Activated CD8-positive, alpha-beta memory T cell treated with anti-CD3 and anti-CD28 coated beads, Interleukin-2, amount 10 ng/mL, durations not matched to agents 7 days and 5 days (primary cell): ENCODE data around the gene RBM7. TPM values are rescaled to one million over a fixed set of nuclear protein-coding genes. Genes with fewer than 3 reads are reported as not detected.
A peak's percentile ranks its signal among the peaks of the same experiment; 100 is the strongest.

Experiments
- ATAC-seq: fragments of 150-1000 bp; cut with Tn5 transposase; one replicate; pipeline ENCODE4 v1.10.0; 2021; ENCODE audit warnings: moderate library complexity
- CTCF ChIA-PET: fragments of 350-600 bp; sonication (Branson Sonifier 250); formaldehyde crosslinking; loops from one replicate; lab custom pipeline; 2021; ENCODE audit warnings: antibody characterized with exemption; lab: Charles Lee
- DNase-seq: peaks from one replicate; pipeline ENCODE4 v3.0.0-alpha.2; 2020
- H3K27ac Mint-ChIP-seq: one replicate; pipeline ENCODE4 v1.8.0; 2021; ENCODE audit warnings: mild to moderate bottlenecking, mixed read lengths
- H3K27me3 Mint-ChIP-seq: one replicate; pipeline ENCODE4 v1.8.0; 2021; ENCODE audit warnings: mixed read lengths
- H3K36me3 Mint-ChIP-seq: one replicate; pipeline ENCODE4 v1.8.0; 2021; ENCODE audit warnings: mild to moderate bottlenecking, mixed read lengths
- H3K4me1 Mint-ChIP-seq: one replicate; pipeline ENCODE4 v1.8.0; 2021; ENCODE audit warnings: mixed read lengths
- H3K4me3 Mint-ChIP-seq: one replicate; pipeline ENCODE4 v1.8.0; 2021; ENCODE audit warnings: mild to moderate bottlenecking, moderate library complexity, mixed read lengths
- H3K9me3 Mint-ChIP-seq: one replicate; pipeline ENCODE4 v1.8.0; 2022; ENCODE audit warnings: low read depth, mixed read lengths
- total RNA-seq, 2 experiments: library from RNA; stranded (reverse); gene quantifications; one replicate each; pipeline ENCODE4 v1.2.3, GENCODE V29; 2021

RBM7 gene
- total RNA-seq: 10 to 100 TPM; 32.8 to 38.0 TPM

- Mint-ChIP-seq H3K9me3 (no peaks in the 10 kb centered on the region), H3K27ac (peak within 1 kb of the TSS; percentile 99), H3K4me3 (peak within 1 kb of the TSS; percentile 94), H3K36me3 (peaks cover 43% of the 10 kb centered on the region), H3K27me3 (no peaks in the 10 kb centered on the region), H3K4me1 (peaks cover 43% of the 10 kb centered on the region)
- ATAC-seq: peak; percentile 92
- CTCF ChIA-PET: interaction anchor here (1.0 kb wide), 1 partner anchor 39 kb away, joined by 4 read pairs; the partner anchor contains the start of gene REXO2
- peak; percentile 99 for DNase-seq
Measured at GRCh38 chr11:114400216-114400914, at the start of gene RBM7, which contains the start of gene C11orf71. RBM7 (plus strand) TSS chr11:114400666; CDS start chr11:114400672, 6 bp downstream. C11orf71 (minus strand) TSS chr11:114400511; CDS start chr11:114400331, 180 bp downstream.

- no peak for DNase-seq
- no peaks in the 10 kb centered on the region for H3K36me3 Mint-ChIP-seq
- peaks cover 3% of the 10 kb centered on the region for H3K4me1 Mint-ChIP-seq
Measured at GRCh38 chr11:114353443-114353842, 47.0 kb upstream of the RBM7 start.

GRCh38 chr11:114354076-114354475, 46.4 kb upstream of the RBM7 start:
- CTCF ChIA-PET: no interaction called here
- H3K4me3 Mint-ChIP-seq: no peak overlapping the region

More at GRCh38 chr11:114353443-114353842, 47.0 kb upstream of the RBM7 start:
- no peaks in the 10 kb centered on the region for H3K9me3 Mint-ChIP-seq
- H3K27ac Mint-ChIP-seq: no peak overlapping the region
- no peak for ATAC-seq
- CTCF ChIA-PET: no interaction called here
- peaks cover 9% of the 10 kb centered on the region for H3K27me3 Mint-ChIP-seq
- H3K4me3 Mint-ChIP-seq: no peak overlapping the region

GRCh38 chr11:114358716-114359115, 41.8 kb upstream of the RBM7 start:
- Mint-ChIP-seq H3K27ac (no peak overlapping the region), H3K27me3 (peaks cover 30% of the 10 kb centered on the region), H3K36me3 (no peaks in the 10 kb centered on the region)

More at GRCh38 chr11:114354076-114354475, 46.4 kb upstream of the RBM7 start:
- Mint-ChIP-seq H3K36me3 (no peaks in the 10 kb centered on the region), H3K9me3 (no peaks in the 10 kb centered on the region), H3K4me1 (peaks cover 3% of the 10 kb centered on the region), H3K27ac (no peak overlapping the region), H3K27me3 (peaks cover 13% of the 10 kb centered on the region)
- no peak for ATAC-seq
- DNase-seq: no peak

GRCh38 chr11:114359342-114359741, 41.1 kb upstream of the RBM7 start:
- Mint-ChIP-seq H3K27ac (no peak overlapping the region), H3K9me3 (no peaks in the 10 kb centered on the region), H3K36me3 (no peaks in the 10 kb centered on the region), H3K27me3 (peaks cover 35% of the 10 kb centered on the region), H3K4me3 (no peak overlapping the region), H3K4me1 (no peaks in the 10 kb centered on the region)
- ATAC-seq (no peak), DNase-seq (no peak)
- CTCF ChIA-PET: no interaction called here

More at GRCh38 chr11:114358716-114359115, 41.8 kb upstream of the RBM7 start:
- Mint-ChIP-seq H3K4me1 (no peaks in the 10 kb centered on the region), H3K9me3 (no peaks in the 10 kb centered on the region), H3K4me3 (no peak overlapping the region)
- no peak for DNase-seq
- ATAC-seq: no peak
- CTCF ChIA-PET: no interaction called here

- DNase-seq: no peak
- no peak overlapping the region for H3K27ac Mint-ChIP-seq
- no peaks in the 10 kb centered on the region for H3K36me3 Mint-ChIP-seq
- peaks cover 35% of the 10 kb centered on the region for H3K27me3 Mint-ChIP-seq
- no peaks in the 10 kb centered on the region for H3K4me1 Mint-ChIP-seq
- no peak for ATAC-seq
- H3K4me3 Mint-ChIP-seq: no peak overlapping the region
- CTCF ChIA-PET: interaction anchor here (1.0 kb wide), 1 partner anchor 9 kb away, joined by 4 read pairs; no protein-coding TSS in a partner anchor
- no peaks in the 10 kb centered on the region for H3K9me3 Mint-ChIP-seq
Measured at GRCh38 chr11:114362326-114362725, 38.1 kb upstream of the RBM7 start.

GRCh38 chr11:114362958-114363357, 37.5 kb upstream of the RBM7 start:
- CTCF ChIA-PET: no interaction called here
- no peak for ATAC-seq

GRCh38 chr11:114366331-114367243, 33.9 kb upstream of the RBM7 start:
- Mint-ChIP-seq H3K27ac (no peak overlapping the region), H3K4me3 (no peak overlapping the region), H3K36me3 (no peaks in the 10 kb centered on the region), H3K27me3 (peaks cover 10% of the 10 kb centered on the region), H3K9me3 (no peaks in the 10 kb centered on the region), H3K4me1 (no peaks in the 10 kb centered on the region)
- CTCF ChIA-PET: no interaction called here
- DNase-seq (no peak), ATAC-seq (no peak)

More at GRCh38 chr11:114362958-114363357, 37.5 kb upstream of the RBM7 start:
- no peak for DNase-seq
- Mint-ChIP-seq H3K4me1 (no peaks in the 10 kb centered on the region), H3K27me3 (peaks cover 30% of the 10 kb centered on the region), H3K4me3 (no peak overlapping the region), H3K36me3 (no peaks in the 10 kb centered on the region), H3K9me3 (no peaks in the 10 kb centered on the region), H3K27ac (no peak overlapping the region)

- Mint-ChIP-seq H3K27me3 (peaks cover 14% of the 10 kb centered on the region), H3K4me3 (no peak overlapping the region), H3K4me1 (no peaks in the 10 kb centered on the region), H3K9me3 (no peaks in the 10 kb centered on the region), H3K27ac (no peak overlapping the region), H3K36me3 (no peaks in the 10 kb centered on the region)
- no peak for DNase-seq
- ATAC-seq: no peak
- CTCF ChIA-PET: interaction anchor here (1.2 kb wide), 1 partner anchor 16 kb away, joined by 4 read pairs; no protein-coding TSS in a partner anchor
Measured at GRCh38 chr11:114367244-114367957, 33.1 kb upstream of the RBM7 start.

- ATAC-seq: no peak
- Mint-ChIP-seq H3K4me1 (no peaks in the 10 kb centered on the region), H3K9me3 (no peaks in the 10 kb centered on the region), H3K36me3 (no peaks in the 10 kb centered on the region), H3K4me3 (no peak overlapping the region), H3K27me3 (peaks cover 18% of the 10 kb centered on the region), H3K27ac (no peak overlapping the region)
- no peak for DNase-seq
- CTCF ChIA-PET: no interaction called here
Measured at GRCh38 chr11:114368918-114369680, 31.4 kb upstream of the RBM7 start.

- no peak for DNase-seq
- no peaks in the 10 kb centered on the region for H3K4me1 Mint-ChIP-seq
- CTCF ChIA-PET: no interaction called here
- no peaks in the 10 kb centered on the region for H3K36me3 Mint-ChIP-seq
- H3K27me3 Mint-ChIP-seq: peaks cover 45% of the 10 kb centered on the region
- ATAC-seq: no peak
- no peaks in the 10 kb centered on the region for H3K9me3 Mint-ChIP-seq
- no peak overlapping the region for H3K4me3 Mint-ChIP-seq
- H3K27ac Mint-ChIP-seq: no peak overlapping the region
Measured at GRCh38 chr11:114375052-114375451, 25.4 kb upstream of the RBM7 start.

GRCh38 chr11:114377612-114378267, 22.7 kb upstream of the RBM7 start:
- H3K27me3 Mint-ChIP-seq: peaks cover 48% of the 10 kb centered on the region
- ATAC-seq (no peak), DNase-seq (no peak)
- H3K27ac Mint-ChIP-seq: no peak overlapping the region
- H3K36me3 Mint-ChIP-seq: no peaks in the 10 kb centered on the region
- CTCF ChIA-PET: no interaction called here
- no peaks in the 10 kb centered on the region for H3K9me3 Mint-ChIP-seq
- H3K4me3 Mint-ChIP-seq: no peak overlapping the region
- H3K4me1 Mint-ChIP-seq: no peaks in the 10 kb centered on the region
